ENCODE measurements around the gene TBC1D22A. TPM values are rescaled to one million over a fixed set of nuclear protein-coding genes. Genes with fewer than 3 reads are reported as not detected.

TBC1D22A gene
- total and polyA plus RNA-seq, 9 of the 15 experiments (the other 6 are each of a cell fraction or from before 2014, with no cell fraction given): 0.20 to 11.5 (median 5.2) TPM

DNA sequence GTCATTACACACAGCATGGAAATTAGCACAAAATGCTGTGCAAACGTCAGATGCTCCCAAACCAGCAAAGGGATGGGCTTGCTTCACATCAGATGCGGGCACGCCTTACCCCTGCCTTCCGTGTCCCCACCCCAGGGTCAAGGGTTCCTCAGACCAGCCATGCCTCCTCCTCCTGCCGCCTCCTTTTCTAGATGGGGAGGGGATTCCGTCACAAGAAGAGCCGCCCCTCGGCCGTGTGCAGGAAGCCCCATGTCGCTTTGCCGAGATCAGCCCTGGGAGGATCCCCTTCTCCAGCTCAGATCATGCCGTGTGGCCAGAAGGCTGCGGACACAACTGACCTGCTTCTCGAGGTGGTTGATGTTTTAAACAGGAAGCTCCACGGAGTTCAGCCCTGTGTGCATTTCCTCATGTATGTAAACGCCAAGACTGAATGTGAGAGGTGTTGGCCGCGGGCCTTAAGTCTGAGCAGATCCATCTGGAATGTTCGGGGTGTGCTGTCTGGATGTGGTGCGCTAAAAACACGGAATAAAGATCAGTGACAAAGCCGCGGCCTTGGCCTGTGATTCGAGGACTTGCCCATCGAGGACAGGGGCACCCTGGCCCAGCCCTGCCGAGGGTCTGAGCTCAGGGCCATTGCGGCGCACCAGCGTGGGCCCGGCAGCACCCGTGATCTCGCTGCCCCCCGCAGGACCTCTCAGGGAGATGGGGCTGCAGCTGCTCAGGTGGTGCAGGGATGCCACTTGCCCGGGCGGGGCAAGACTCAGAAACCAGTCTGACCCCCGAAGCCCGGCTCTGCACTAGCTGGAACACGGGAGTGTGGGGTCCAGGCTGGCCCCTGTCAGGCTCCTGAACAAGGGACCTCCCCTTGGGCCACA lies 412.9 kb downstream of the TBC1D22A start (continued):
- TF ChIP-seq STAT6 (CRISPR knock-in tag; IDR thresholded peaks at IDR 0.05): no peak
- TF ChIP-seq, protein P1, sequence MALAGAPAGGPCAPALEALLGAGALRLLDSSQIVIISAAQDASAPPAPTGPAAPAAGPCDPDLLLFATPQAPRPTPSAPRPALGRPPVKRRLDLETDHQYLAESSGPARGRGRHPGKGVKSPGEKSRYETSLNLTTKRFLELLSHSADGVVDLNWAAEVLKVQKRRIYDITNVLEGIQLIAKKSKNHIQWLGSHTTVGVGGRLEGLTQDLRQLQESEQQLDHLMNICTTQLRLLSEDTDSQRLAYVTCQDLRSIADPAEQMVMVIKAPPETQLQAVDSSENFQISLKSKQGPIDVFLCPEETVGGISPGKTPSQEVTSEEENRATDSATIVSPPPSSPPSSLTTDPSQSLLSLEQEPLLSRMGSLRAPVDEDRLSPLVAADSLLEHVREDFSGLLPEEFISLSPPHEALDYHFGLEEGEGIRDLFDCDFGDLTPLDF (CRISPR knock-in tag; IDR thresholded peaks at IDR 0.05): no peak
- TF ChIP-seq TAL1 (IDR thresholded peaks at IDR 0.05): no peak

GRCh38 chr22:47176026-47176389 lies 413.6 kb downstream of the TBC1D22A start:
- no peaks in the 10 kb centered on the region for H4K20me1 ChIP-seq (replicated peaks; ENCODE audit: control insufficient read depth, insufficient read depth, low read length)
- no peak overlapping the region for H3K27ac ChIP-seq (ENCODE audit: extremely low read depth, low read depth, low read length)
- no peaks in the 10 kb centered on the region for H3K9me3 ChIP-seq (replicated peaks; ENCODE audit: control insufficient read depth, insufficient read depth, low read depth, low read length)
- H3K79me2 ChIP-seq (ENCODE audit: control insufficient read depth, insufficient read depth, low read length): no peaks in the 10 kb centered on the region
- H3K27me3 ChIP-seq (ENCODE audit: control insufficient read depth in 2 of 2, insufficient read depth in 2 of 2, low read length in 2 of 2): peaks cover 0 to 7% of the 10 kb centered on the region in 2 experiments; a peak in 1 of 5 replicates
- H2AFZ ChIP-seq (ENCODE audit: low read depth, low read length): no peak overlapping the region
- FAIRE-seq (no peak), ATAC-seq (no peak), DNase-seq (ENCODE audit: extremely low read depth in 1 of 4, low spot score in 3 of 4) (no peak)
- no peak overlapping the region for H3K4me2 ChIP-seq (ENCODE audit: insufficient read depth, low read length)
- no TSS peak for BruUV-seq (replicated peaks)
- intact Hi-C loops (cut with micrococcal nuclease): no loop called here
- H3K4me1 ChIP-seq (replicated peaks in 1 of 2; ENCODE audit: control insufficient read depth in 2 of 2, insufficient read depth in 2 of 2, low read length in 2 of 2): peaks cover 0 to 6% of the 10 kb centered on the region in 2 experiments; a peak in 2 of 5 replicates
- no peaks in the 10 kb centered on the region for H3K9me1 ChIP-seq (ENCODE audit: control insufficient read depth, insufficient read depth, low read length)
- in situ Hi-C loops (cut with MboI): no loop called here
- no peak overlapping the region for H3K9ac ChIP-seq (ENCODE audit: insufficient read depth in 1 of 2, low read depth in 2 of 2, low read length in 2 of 2)
- CTCF ChIA-PET (ENCODE audit: low intra/inter-chr PET ratio): no interaction called here
- H3K36me3 ChIP-seq (ENCODE audit: control insufficient read depth, insufficient read depth, low read length): no peaks in the 10 kb centered on the region
- no peak overlapping the region for H3K4me3 ChIP-seq
- no CpG with 5 or more reads among the region's 9 CpGs for WGBS (ENCODE audit: insufficient coverage, low coverage, missing lambda C conversion rate)
- POLR2A ChIA-PET: interaction anchor here (0.7 kb wide), 1 partner anchor 11 kb away, joined by 3 read pairs; no protein-coding TSS in a partner anchor
- TF ChIP-seq KLF10 (CRISPR knock-in tag; IDR thresholded peaks at IDR 0.05): no peak
- no peak for TF ChIP-seq C11orf30 (IDR thresholded peaks at IDR 0.05; ENCODE audit: low read depth)
- no peak for TF ChIP-seq MEF2A (IDR thresholded peaks at IDR 0.05; ENCODE audit: control insufficient read depth, low read depth, low read length)
- no peak for TF ChIP-seq ZBTB9 (CRISPR knock-in tag; IDR thresholded peaks at IDR 0.05)
- TF ChIP-seq, protein P2, sequence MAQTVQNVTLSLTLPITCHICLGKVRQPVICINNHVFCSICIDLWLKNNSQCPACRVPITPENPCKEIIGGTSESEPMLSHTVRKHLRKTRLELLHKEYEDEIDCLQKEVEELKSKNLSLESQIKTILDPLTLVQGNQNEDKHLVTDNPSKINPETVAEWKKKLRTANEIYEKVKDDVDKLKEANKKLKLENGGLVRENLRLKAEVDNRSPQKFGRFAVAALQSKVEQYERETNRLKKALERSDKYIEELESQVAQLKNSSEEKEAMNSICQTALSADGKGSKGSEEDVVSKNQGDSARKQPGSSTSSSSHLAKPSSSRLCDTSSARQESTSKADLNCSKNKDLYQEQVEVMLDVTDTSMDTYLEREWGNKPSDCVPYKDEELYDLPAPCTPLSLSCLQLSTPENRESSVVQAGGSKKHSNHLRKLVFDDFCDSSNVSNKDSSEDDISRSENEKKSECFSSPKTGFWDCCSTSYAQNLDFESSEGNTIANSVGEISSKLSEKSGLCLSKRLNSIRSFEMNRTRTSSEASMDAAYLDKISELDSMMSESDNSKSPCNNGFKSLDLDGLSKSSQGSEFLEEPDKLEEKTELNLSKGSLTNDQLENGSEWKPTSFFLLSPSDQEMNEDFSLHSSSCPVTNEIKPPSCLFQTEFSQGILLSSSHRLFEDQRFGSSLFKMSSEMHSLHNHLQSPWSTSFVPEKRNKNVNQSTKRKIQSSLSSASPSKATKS (CRISPR knock-in tag; IDR thresholded peaks at IDR 0.05): no peak
- TF ChIP-seq ZKSCAN8 (CRISPR knock-in tag; IDR thresholded peaks at IDR 0.05): no peak
- TF ChIP-seq, protein P3, sequence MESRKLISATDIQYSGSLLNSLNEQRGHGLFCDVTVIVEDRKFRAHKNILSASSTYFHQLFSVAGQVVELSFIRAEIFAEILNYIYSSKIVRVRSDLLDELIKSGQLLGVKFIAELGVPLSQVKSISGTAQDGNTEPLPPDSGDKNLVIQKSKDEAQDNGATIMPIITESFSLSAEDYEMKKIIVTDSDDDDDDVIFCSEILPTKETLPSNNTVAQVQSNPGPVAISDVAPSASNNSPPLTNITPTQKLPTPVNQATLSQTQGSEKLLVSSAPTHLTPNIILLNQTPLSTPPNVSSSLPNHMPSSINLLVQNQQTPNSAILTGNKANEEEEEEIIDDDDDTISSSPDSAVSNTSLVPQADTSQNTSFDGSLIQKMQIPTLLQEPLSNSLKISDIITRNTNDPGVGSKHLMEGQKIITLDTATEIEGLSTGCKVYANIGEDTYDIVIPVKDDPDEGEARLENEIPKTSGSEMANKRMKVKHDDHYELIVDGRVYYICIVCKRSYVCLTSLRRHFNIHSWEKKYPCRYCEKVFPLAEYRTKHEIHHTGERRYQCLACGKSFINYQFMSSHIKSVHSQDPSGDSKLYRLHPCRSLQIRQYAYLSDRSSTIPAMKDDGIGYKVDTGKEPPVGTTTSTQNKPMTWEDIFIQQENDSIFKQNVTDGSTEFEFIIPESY (CRISPR knock-in tag; IDR thresholded peaks at IDR 0.05): no peak

Data from K562 (cell line).